Neural crest cell (in vitro differentiated cells): ENCODE data around the gene NSD1. TPM values are rescaled to one million over a fixed set of nuclear protein-coding genes. Genes with fewer than 3 reads are reported as not detected.

Experiments
- DNase-seq: peaks from one replicate; pipeline ENCODE4 v3.0.0; 2021; ENCODE audit warnings: low read depth, mixed read lengths, low spot score
- H3K27ac Mint-ChIP-seq: one replicate; pipeline ENCODE4 v1.8.0; 2021; ENCODE audit warnings: mild to moderate bottlenecking, mixed read lengths; ENCODE audit not compliant: unreplicated experiment
- H3K27me3 Mint-ChIP-seq: 2 replicates; pipeline ENCODE4 v1.8.0; 2021; ENCODE audit warnings: low read depth, mild to moderate bottlenecking, mixed read lengths
- H3K36me3 Mint-ChIP-seq: 2 replicates; pipeline ENCODE4 v1.8.0; 2021; ENCODE audit warnings: low read depth, mild to moderate bottlenecking, mixed read lengths
- H3K4me1 Mint-ChIP-seq: 2 replicates; pipeline ENCODE4 v1.8.0; 2021; ENCODE audit warnings: mixed read lengths
- H3K4me3 Mint-ChIP-seq: one replicate; pipeline ENCODE4 v1.8.0; 2021; ENCODE audit warnings: mild to moderate bottlenecking, mixed read lengths
- H3K9me3 Mint-ChIP-seq: 2 replicates; pipeline ENCODE4 v1.8.0; 2021; ENCODE audit warnings: mixed read lengths
- CTCF ChIP-seq: fragments of 200-600 bp; sonication (generic); conservative IDR thresholded peaks from 2 replicates; pipeline ENCODE4 v1.5.0; 2021; ENCODE audit warnings: antibody characterized with exemption, mild to moderate bottlenecking
- total RNA-seq: library from RNA; stranded (reverse); gene quantifications from 2 replicates; pipeline ENCODE4 v1.2.1, GENCODE V29; 2021

The NSD1 gene
- total RNA-seq, 1 donor from 2014 or later: 122 TPM

GRCh38 chr5:177122566-177122965 lies 11.0 kb upstream of the NSD1 start:
- Mint-ChIP-seq H3K4me1 (no peaks in the 10 kb centered on the region), H3K4me3 (no peak overlapping the region), H3K27me3 (no peaks in the 10 kb centered on the region), H3K36me3 (no peaks in the 10 kb centered on the region), H3K9me3 (peaks cover 3% of the 10 kb centered on the region), H3K27ac (no peak overlapping the region)
- no peak for DNase-seq
- no peak for TF ChIP-seq CTCF

- Mint-ChIP-seq H3K9me3 (peaks cover 3% of the 10 kb centered on the region), H3K27me3 (no peaks in the 10 kb centered on the region), H3K27ac (no peak overlapping the region), H3K36me3 (no peaks in the 10 kb centered on the region), H3K4me1 (no peaks in the 10 kb centered on the region), H3K4me3 (no peak overlapping the region)
- TF ChIP-seq CTCF: no peak
- no peak for DNase-seq
Observed at GRCh38 chr5:177123789-177124485, 9.6 kb upstream of the NSD1 start.

GRCh38 chr5:177124486-177124991 lies 9.0 kb upstream of the NSD1 start:
- Mint-ChIP-seq H3K27ac (no peak overlapping the region), H3K36me3 (no peaks in the 10 kb centered on the region), H3K4me1 (no peaks in the 10 kb centered on the region), H3K27me3 (no peaks in the 10 kb centered on the region), H3K4me3 (no peak overlapping the region), H3K9me3 (peaks cover 3% of the 10 kb centered on the region)
- no peak for DNase-seq
- no peak for TF ChIP-seq CTCF

GRCh38 chr5:177126771-177127170 lies 6.8 kb upstream of the NSD1 start:
- DNase-seq: no peak
- Mint-ChIP-seq H3K27me3 (peaks cover 7% of the 10 kb centered on the region), H3K4me3 (no peak overlapping the region), H3K9me3 (peaks cover 3% of the 10 kb centered on the region), H3K36me3 (no peaks in the 10 kb centered on the region), H3K27ac (no peak overlapping the region), H3K4me1 (peaks cover 5% of the 10 kb centered on the region)
- TF ChIP-seq CTCF: no peak

- peak overlapping the region; percentile 29 for H3K27ac Mint-ChIP-seq
- peaks cover 5% of the 10 kb centered on the region for H3K4me1 Mint-ChIP-seq
- H3K36me3 Mint-ChIP-seq: no peaks in the 10 kb centered on the region
- no peak for TF ChIP-seq CTCF
- H3K4me3 Mint-ChIP-seq: peak overlapping the region; percentile 18
- H3K27me3 Mint-ChIP-seq: peaks cover 7% of the 10 kb centered on the region
- no peak for DNase-seq
- H3K9me3 Mint-ChIP-seq: no peaks in the 10 kb centered on the region
Observed at GRCh38 chr5:177128551-177128981, 5.0 kb upstream of the NSD1 start.
